Measurements from ENCODE around the gene ANKRD10.

Gene ANKRD10

DNA sequence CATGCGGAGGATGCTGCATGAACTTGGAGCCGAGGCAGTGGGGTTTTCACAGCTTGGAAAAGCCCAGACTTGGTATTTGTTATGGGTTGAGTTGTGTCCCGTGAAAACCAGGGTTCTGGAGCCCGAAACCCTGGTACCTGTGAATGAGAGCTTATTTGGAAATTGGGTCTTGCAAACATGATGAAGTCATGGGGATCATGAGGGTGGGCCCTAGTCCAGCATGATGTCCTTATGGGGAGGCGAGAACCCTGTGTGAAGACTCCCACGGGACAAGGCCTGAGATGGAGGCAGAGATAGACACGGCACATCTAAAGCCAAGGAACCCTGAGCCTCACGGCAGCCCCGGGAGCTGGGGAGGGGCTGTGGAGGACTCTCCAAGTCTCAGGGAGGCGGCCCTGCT is 82.3 kb downstream of the ANKRD10 start:
- no peak for DNase-seq (ENCODE audit: extremely low read depth, insufficient read length)
- Histone ChIP-seq H3K4me3 (replicated peaks; ENCODE audit: low read depth, low read length) (no peak overlapping the region), H3K27me3 (replicated peaks; ENCODE audit: control insufficient read depth, insufficient read depth, low read length) (no peaks in the 10 kb centered on the region), H3K36me3 (ENCODE audit: control insufficient read depth, insufficient read depth, low read length) (no peaks in the 10 kb centered on the region)
- TF ChIP-seq, protein P1, sequence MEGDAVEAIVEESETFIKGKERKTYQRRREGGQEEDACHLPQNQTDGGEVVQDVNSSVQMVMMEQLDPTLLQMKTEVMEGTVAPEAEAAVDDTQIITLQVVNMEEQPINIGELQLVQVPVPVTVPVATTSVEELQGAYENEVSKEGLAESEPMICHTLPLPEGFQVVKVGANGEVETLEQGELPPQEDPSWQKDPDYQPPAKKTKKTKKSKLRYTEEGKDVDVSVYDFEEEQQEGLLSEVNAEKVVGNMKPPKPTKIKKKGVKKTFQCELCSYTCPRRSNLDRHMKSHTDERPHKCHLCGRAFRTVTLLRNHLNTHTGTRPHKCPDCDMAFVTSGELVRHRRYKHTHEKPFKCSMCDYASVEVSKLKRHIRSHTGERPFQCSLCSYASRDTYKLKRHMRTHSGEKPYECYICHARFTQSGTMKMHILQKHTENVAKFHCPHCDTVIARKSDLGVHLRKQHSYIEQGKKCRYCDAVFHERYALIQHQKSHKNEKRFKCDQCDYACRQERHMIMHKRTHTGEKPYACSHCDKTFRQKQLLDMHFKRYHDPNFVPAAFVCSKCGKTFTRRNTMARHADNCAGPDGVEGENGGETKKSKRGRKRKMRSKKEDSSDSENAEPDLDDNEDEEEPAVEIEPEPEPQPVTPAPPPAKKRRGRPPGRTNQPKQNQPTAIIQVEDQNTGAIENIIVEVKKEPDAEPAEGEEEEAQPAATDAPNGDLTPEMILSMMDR (IDR thresholded peaks at IDR 0.05; ENCODE audit: insufficient read depth, low read length, poor library complexity, severe bottlenecking): no peak

DNA sequence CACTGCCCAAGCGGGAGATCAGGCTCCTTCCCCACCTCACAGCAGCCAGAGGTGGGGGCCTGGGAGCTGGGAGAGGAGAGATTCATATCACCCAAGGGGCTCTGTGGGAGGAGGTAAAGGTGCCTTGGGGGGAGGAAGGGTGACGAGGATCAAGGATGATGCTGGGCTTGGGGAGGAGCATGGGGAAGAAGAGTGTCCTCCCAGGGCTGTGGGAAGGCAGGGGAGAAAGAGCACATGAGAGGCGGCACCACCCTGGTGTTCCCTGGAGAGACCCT is 82.7 kb downstream of the ANKRD10 start:
- no peak for DNase-seq (ENCODE audit: extremely low read depth, insufficient read length)
- H3K4me3 ChIP-seq (replicated peaks; ENCODE audit: low read depth, low read length): no peak overlapping the region
- TF ChIP-seq, protein P1 (IDR thresholded peaks at IDR 0.05; ENCODE audit: insufficient read depth, low read length, poor library complexity, severe bottlenecking): no peak
- H3K27me3 ChIP-seq (replicated peaks; ENCODE audit: control insufficient read depth, insufficient read depth, low read length): no peaks in the 10 kb centered on the region
- H3K36me3 ChIP-seq (ENCODE audit: control insufficient read depth, insufficient read depth, low read length): no peaks in the 10 kb centered on the region

DNA sequence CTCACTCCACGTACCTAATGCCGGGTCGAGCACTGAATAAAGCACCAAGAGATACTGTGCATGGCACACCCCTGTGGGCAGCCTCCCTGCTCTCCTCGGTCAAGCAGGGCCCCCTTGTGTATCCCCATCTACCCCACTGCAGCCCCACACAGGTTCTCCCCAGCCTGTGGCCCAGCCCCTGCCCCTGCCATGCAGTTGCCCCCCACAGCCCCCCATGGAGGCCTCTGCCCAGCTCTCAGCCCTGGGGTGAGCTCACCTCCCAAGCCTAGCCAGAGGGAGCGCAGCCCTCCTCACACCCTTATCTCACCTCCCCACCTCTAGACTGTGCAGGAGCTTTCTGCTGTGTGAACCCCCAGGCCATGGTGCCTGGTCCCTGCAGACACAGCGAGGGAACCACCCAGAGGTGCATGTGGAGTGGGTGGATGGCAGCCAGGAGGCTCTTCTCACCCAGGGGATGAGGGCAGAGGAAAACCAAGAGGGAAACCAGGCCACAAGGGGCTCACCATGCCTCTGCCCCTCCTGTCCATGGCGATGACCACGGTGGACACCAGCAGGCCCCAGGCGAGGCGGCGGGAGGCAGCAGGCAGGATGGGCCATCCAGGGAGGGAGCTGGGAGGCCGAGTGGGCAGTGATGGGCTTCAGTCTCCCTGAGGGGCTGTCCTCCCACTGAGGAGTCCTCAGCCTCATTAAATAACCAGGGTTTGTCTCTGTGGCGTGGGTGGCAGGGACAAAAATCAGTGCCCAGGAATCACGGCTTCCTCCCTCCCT is 83.2 kb downstream of the ANKRD10 start:
- no peaks in the 10 kb centered on the region for H3K36me3 ChIP-seq (ENCODE audit: control insufficient read depth, insufficient read depth, low read length)
- no peaks in the 10 kb centered on the region for H3K27me3 ChIP-seq (replicated peaks; ENCODE audit: control insufficient read depth, insufficient read depth, low read length)
- DNase-seq (ENCODE audit: extremely low read depth, insufficient read length): no peak
- H3K4me3 ChIP-seq (replicated peaks; ENCODE audit: low read depth, low read length): no peak overlapping the region
- TF ChIP-seq, protein P1 (IDR thresholded peaks at IDR 0.05; ENCODE audit: insufficient read depth, low read length, poor library complexity, severe bottlenecking): no peak

DNA sequence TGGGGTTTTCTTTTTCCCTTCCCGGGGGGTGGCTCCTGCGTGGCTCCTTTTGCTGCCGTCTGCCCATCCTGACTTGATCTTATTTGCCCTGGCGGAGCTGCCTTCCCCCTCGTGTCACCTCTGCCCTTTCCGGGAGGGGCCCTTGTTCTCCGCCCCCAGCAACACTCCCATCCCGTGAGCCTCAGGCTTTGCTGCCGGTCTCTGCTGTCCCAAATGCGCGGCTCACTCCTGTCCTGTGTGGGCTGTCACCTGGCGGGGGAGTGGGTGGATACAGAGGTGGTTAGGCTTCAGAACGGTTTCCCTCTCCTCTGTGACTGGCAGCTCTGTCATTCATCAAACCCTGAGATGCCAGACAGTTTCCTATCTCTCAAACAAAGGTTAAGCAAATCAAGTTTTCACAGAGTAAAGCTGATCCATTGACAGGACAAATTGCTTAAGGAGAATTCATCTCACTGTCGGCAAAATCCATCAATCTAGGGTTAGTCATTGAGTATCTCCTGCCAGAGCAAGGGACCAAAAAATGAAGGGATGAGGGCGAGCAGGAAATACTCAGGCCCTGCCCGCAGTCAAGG is 84.0 kb downstream of the ANKRD10 start:
- TF ChIP-seq, protein P1 (IDR thresholded peaks at IDR 0.05; ENCODE audit: insufficient read depth, low read length, poor library complexity, severe bottlenecking): no peak
- no peaks in the 10 kb centered on the region for H3K27me3 ChIP-seq (replicated peaks; ENCODE audit: control insufficient read depth, insufficient read depth, low read length)
- DNase-seq (ENCODE audit: extremely low read depth, insufficient read length): no peak

DNA sequence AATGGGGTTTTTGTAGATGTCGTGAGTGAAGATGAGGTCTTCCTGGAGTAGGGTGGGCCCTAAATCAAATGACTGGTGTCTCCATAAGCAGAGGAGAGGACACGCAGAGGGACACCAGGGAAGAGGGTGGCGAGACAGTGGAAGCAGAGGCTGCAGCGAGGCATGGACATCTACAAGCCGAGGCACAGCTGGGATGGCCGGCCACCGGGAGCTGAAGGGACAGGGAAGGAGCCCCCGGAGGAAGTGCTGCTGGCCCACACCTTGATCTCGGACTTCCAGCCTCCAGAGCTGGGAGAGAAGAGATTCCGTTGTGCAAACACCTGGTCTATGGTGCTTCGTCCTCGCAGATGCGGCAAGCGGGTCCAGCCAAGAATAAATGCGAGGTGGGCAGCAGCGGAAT is 84.5 kb downstream of the ANKRD10 start:
- H3K27me3 ChIP-seq (replicated peaks; ENCODE audit: control insufficient read depth, insufficient read depth, low read length): no peaks in the 10 kb centered on the region
- H3K4me3 ChIP-seq (replicated peaks; ENCODE audit: low read depth, low read length): no peak overlapping the region
- no peaks in the 10 kb centered on the region for H3K36me3 ChIP-seq (ENCODE audit: control insufficient read depth, insufficient read depth, low read length)
- no peak for DNase-seq (ENCODE audit: extremely low read depth, insufficient read length)
- TF ChIP-seq, protein P1 (IDR thresholded peaks at IDR 0.05; ENCODE audit: insufficient read depth, low read length, poor library complexity, severe bottlenecking): no peak

More for the DNA sequence above, 84.0 kb downstream of the ANKRD10 start:
- no peak overlapping the region for H3K4me3 ChIP-seq (replicated peaks; ENCODE audit: low read depth, low read length)
- no peaks in the 10 kb centered on the region for H3K36me3 ChIP-seq (ENCODE audit: control insufficient read depth, insufficient read depth, low read length)
